BLaER1 treated with 17β-estradiol and CSF1 and Interleukin-3, amounts not matched to agents 10 nM and 100 nM (cell line): ENCODE measurements around the gene E4F1.
A peak's percentile ranks its signal among the peaks of the same experiment; 100 is the strongest.

Experiments used
- H3K27ac ChIP-seq, 11 experiments: shearing (Covaris generic); formaldehyde crosslinking; 2 replicates each; pipeline ENCODE4 v1.8.1; 2022
- H3K27me3 ChIP-seq, 11 experiments: shearing (Covaris generic); formaldehyde crosslinking; 2 replicates each; pipeline ENCODE4 v1.8.1; 2022
- H3K36me3 ChIP-seq, 11 experiments: shearing (Covaris generic); formaldehyde crosslinking; 2 replicates each; pipeline ENCODE4 v1.8.1; 2022
- H3K4me1 ChIP-seq, 10 experiments: shearing (Covaris generic); formaldehyde crosslinking; 2 replicates each; pipeline ENCODE4 v1.8.1; 2022
- H3K4me2 ChIP-seq, 11 experiments: shearing (Covaris generic); formaldehyde crosslinking; 2 replicates each; pipeline ENCODE4 v1.8.1; 2022
- H3K4me3 ChIP-seq, 10 experiments: shearing (Covaris generic); formaldehyde crosslinking; 2 replicates each; pipeline ENCODE4 v1.8.1; 2022
- H3K9ac ChIP-seq, 11 experiments: shearing (Covaris generic); formaldehyde crosslinking; 2 replicates each; pipeline ENCODE4 v1.8.1; 2022
- H3K9me3 ChIP-seq, 11 experiments: shearing (Covaris generic); formaldehyde crosslinking; replicated peaks in 1 of 11; 2 replicates each; pipeline ENCODE4 v1.8.1; 2022
- H4K20me1 ChIP-seq, 11 experiments: shearing (Covaris generic); formaldehyde crosslinking; 2 replicates each; pipeline ENCODE4 v1.8.1; 2022
- Cebpa-rat ChIP-seq, 11 experiments: shearing (Covaris generic); IDR thresholded peaks; 2 replicates each; pipeline ENCODE4 v1.8.1; 2022

Gene E4F1

GRCh38 chr16:2226245-2226793 is 2.9 kb downstream of the E4F1 start:
- peak overlapping the region; percentile 4 to 90 (median 38); a peak in 17 of 22 replicates for H3K9ac ChIP-seq
- H4K20me1 ChIP-seq = peaks cover 43 to 78% (median 67%) of the 10 kb centered on the region in 11 experiments; a peak in 20 of 22 replicates
- H3K4me3 ChIP-seq = peak overlapping the region in 1 of 10 experiments; percentile 31; a peak in 1 of 20 replicates
- peaks cover 39 to 61% (median 46%) of the 10 kb centered on the region in 11 experiments for H3K36me3 ChIP-seq
- no peaks in the 10 kb centered on the region for H3K27me3 ChIP-seq
- peaks cover 30 to 51% (median 33%) of the 10 kb centered on the region in 10 experiments for H3K4me1 ChIP-seq
- peak overlapping the region in 5 of 11 experiments; percentile 1 to 52 (median 25); a peak in 7 of 22 replicates for H3K27ac ChIP-seq
- TF ChIP-seq Cebpa-rat (IDR thresholded peaks at IDR 0.05) = no peak
- no peaks in the 10 kb centered on the region for H3K9me3 ChIP-seq
- H3K4me2 ChIP-seq = peak overlapping the region in 10 of 11 experiments; percentile 9 to 98 (median 90); a peak in 17 of 22 replicates

GRCh38 chr16:2226918-2227317 is 3.5 kb downstream of the E4F1 start:
- Histone ChIP-seq H3K4me1 (peaks cover 30 to 51% (median 33%) of the 10 kb centered on the region in 10 experiments), H3K36me3 (peaks cover 45 to 67% (median 52%) of the 10 kb centered on the region in 11 experiments), H3K9ac (peak overlapping the region in 8 of 11 experiments; percentile 4 to 90 (median 37); a peak in 8 of 22 replicates), H3K9me3 (no peaks in the 10 kb centered on the region), H3K4me2 (peak overlapping the region in 4 of 11 experiments; percentile 84 to 97 (median 94); a peak in 5 of 22 replicates), H3K4me3 (no peak overlapping the region), H3K27me3 (no peaks in the 10 kb centered on the region), H4K20me1 (peaks cover 43 to 84% (median 73%) of the 10 kb centered on the region in 11 experiments; a peak in 21 of 22 replicates), H3K27ac (peak overlapping the region in 3 of 11 experiments; percentile 25 to 52 (median 42); a peak in 2 of 22 replicates)
- no peak for TF ChIP-seq Cebpa-rat (IDR thresholded peaks at IDR 0.05)

- Histone ChIP-seq H3K9me3 (no peaks in the 10 kb centered on the region), H4K20me1 (peaks cover 43 to 97% (median 86%) of the 10 kb centered on the region in 11 experiments; a peak in 21 of 22 replicates), H3K4me2 (no peak overlapping the region), H3K27ac (no peak overlapping the region), H3K36me3 (peaks cover 59 to 80% (median 65%) of the 10 kb centered on the region in 11 experiments), H3K9ac (peak overlapping the region in 6 of 11 experiments; percentile 5 to 31 (median 14); a peak in 3 of 22 replicates), H3K4me3 (no peak overlapping the region), H3K4me1 (peaks cover 26 to 47% (median 30%) of the 10 kb centered on the region in 10 experiments), H3K27me3 (no peaks in the 10 kb centered on the region)
- TF ChIP-seq Cebpa-rat (IDR thresholded peaks at IDR 0.05) = no peak
Observed at GRCh38 chr16:2228161-2228824, 4.9 kb downstream of the E4F1 start.

- no peaks in the 10 kb centered on the region for H3K27me3 ChIP-seq
- no peaks in the 10 kb centered on the region for H3K9me3 ChIP-seq
- H3K4me2 ChIP-seq = no peak overlapping the region
- TF ChIP-seq Cebpa-rat (IDR thresholded peaks at IDR 0.05) = no peak
- peaks cover 30 to 47% (median 37%) of the 10 kb centered on the region in 10 experiments for H3K4me1 ChIP-seq
- peaks cover 51 to 100% (median 94%) of the 10 kb centered on the region in 11 experiments; a peak in 21 of 22 replicates for H4K20me1 ChIP-seq
- H3K27ac ChIP-seq = no peak overlapping the region
- no peak overlapping the region for H3K4me3 ChIP-seq
- peak overlapping the region in 7 of 11 experiments; percentile 9 to 37 (median 15); a peak in 4 of 22 replicates for H3K9ac ChIP-seq
- peaks cover 67 to 88% (median 73%) of the 10 kb centered on the region in 11 experiments for H3K36me3 ChIP-seq
Observed at GRCh38 chr16:2229091-2229490, 5.7 kb downstream of the E4F1 start.

- H3K36me3 ChIP-seq = peaks cover 72 to 94% (median 78%) of the 10 kb centered on the region in 11 experiments
Observed at GRCh38 chr16:2229632-2230250, 6.3 kb downstream of the E4F1 start.

GRCh38 chr16:2230376-2230775 is 7.0 kb downstream of the E4F1 start:
- Histone ChIP-seq H3K27ac (no peak overlapping the region), H3K4me2 (peak overlapping the region in 3 of 11 experiments; percentile 12 to 42 (median 13); a peak in 4 of 22 replicates), H4K20me1 (peaks cover 55 to 99% (median 94%) of the 10 kb centered on the region in 11 experiments; a peak in 21 of 22 replicates), H3K36me3 (peaks cover 78 to 97% (median 85%) of the 10 kb centered on the region in 11 experiments), H3K4me1 (peaks cover 21 to 34% (median 29%) of the 10 kb centered on the region in 10 experiments), H3K27me3 (0 out of 22 replicates have a peak, but pooled peaks cover 0 to 4% (median 0%) of the 10 kb centered on the region in 11 experiments), H3K4me3 (no peak overlapping the region), H3K9me3 (no peaks in the 10 kb centered on the region), H3K9ac (peak overlapping the region in 4 of 11 experiments; percentile 6 to 38 (median 9); a peak in 2 of 22 replicates)
- no peak for TF ChIP-seq Cebpa-rat (IDR thresholded peaks at IDR 0.05)

More at GRCh38 chr16:2229632-2230250, 6.3 kb downstream of the E4F1 start:
- no peak overlapping the region for H3K27ac ChIP-seq
- no peak overlapping the region for H3K4me3 ChIP-seq
- no peaks in the 10 kb centered on the region for H3K9me3 ChIP-seq
- H3K27me3 ChIP-seq = no peaks in the 10 kb centered on the region
- peak overlapping the region in 3 of 11 experiments; percentile 12 to 42 (median 13); a peak in 4 of 22 replicates for H3K4me2 ChIP-seq
- peaks cover 27 to 41% (median 35%) of the 10 kb centered on the region in 10 experiments for H3K4me1 ChIP-seq
- H3K9ac ChIP-seq = peak overlapping the region in 8 of 11 experiments; percentile 11 to 38 (median 20); a peak in 7 of 22 replicates
- TF ChIP-seq Cebpa-rat (IDR thresholded peaks at IDR 0.05) = no peak
- peaks cover 55 to 99% (median 94%) of the 10 kb centered on the region in 11 experiments; a peak in 21 of 22 replicates for H4K20me1 ChIP-seq

- no peak overlapping the region for H3K27ac ChIP-seq
- no peak overlapping the region for H3K4me3 ChIP-seq
- H3K27me3 ChIP-seq = peaks cover 4 to 13% (median 5%) of the 10 kb centered on the region in 11 experiments
- peaks cover 85 to 99% (median 92%) of the 10 kb centered on the region in 11 experiments for H3K36me3 ChIP-seq
- H3K4me2 ChIP-seq = peak overlapping the region in 1 of 11 experiments; percentile 13; a peak in 1 of 22 replicates
- no peak for TF ChIP-seq Cebpa-rat (IDR thresholded peaks at IDR 0.05)
- no peaks in the 10 kb centered on the region for H3K9me3 ChIP-seq
- H3K4me1 ChIP-seq = peaks cover 12 to 25% (median 20%) of the 10 kb centered on the region in 10 experiments
- H4K20me1 ChIP-seq = peaks cover 56 to 99% (median 94%) of the 10 kb centered on the region in 11 experiments; a peak in 21 of 22 replicates
- peak overlapping the region in 3 of 11 experiments; percentile 6 to 20 (median 7); a peak in 1 of 22 replicates for H3K9ac ChIP-seq
Observed at GRCh38 chr16:2231016-2231931, 7.9 kb downstream of the E4F1 start.
